Hepatocyte (in vitro differentiated cells): ENCODE data around the gene POLD3.
"Not testable (repeated sequence)": the region's sequence is repeated elsewhere in the genome, so short reads cannot be mapped to it uniquely, and the experiment has no call there.

Experiments used
- EZH2 ChIP-seq: fragments of 200-600 bp; sonication (generic); IDR thresholded peaks from 2 replicates; pipeline ENCODE4 v1.6.1; 2016; ENCODE audit warnings: antibody characterized with exemption, mild to moderate bottlenecking, borderline replicate concordance
- EZH2phosphoT487 ChIP-seq: fragments of 200-600 bp; sonication (generic); IDR thresholded peaks from one replicate; pipeline ENCODE4 v1.6.1; 2018; ENCODE audit warnings: antibody characterized with exemption, mild to moderate bottlenecking, low read depth, moderate library complexity; ENCODE audit not compliant: unreplicated experiment, severe bottlenecking
- TF ChIP-seq, protein P1 (sequence below): fragments of 200-600 bp; sonication (generic); IDR thresholded peaks from 2 replicates; pipeline ENCODE4 v1.5.1; 2016; ENCODE audit warnings: antibody characterized with exemption, mild to moderate bottlenecking; ENCODE audit not compliant: poor library complexity

- TF ChIP-seq, protein P1, sequence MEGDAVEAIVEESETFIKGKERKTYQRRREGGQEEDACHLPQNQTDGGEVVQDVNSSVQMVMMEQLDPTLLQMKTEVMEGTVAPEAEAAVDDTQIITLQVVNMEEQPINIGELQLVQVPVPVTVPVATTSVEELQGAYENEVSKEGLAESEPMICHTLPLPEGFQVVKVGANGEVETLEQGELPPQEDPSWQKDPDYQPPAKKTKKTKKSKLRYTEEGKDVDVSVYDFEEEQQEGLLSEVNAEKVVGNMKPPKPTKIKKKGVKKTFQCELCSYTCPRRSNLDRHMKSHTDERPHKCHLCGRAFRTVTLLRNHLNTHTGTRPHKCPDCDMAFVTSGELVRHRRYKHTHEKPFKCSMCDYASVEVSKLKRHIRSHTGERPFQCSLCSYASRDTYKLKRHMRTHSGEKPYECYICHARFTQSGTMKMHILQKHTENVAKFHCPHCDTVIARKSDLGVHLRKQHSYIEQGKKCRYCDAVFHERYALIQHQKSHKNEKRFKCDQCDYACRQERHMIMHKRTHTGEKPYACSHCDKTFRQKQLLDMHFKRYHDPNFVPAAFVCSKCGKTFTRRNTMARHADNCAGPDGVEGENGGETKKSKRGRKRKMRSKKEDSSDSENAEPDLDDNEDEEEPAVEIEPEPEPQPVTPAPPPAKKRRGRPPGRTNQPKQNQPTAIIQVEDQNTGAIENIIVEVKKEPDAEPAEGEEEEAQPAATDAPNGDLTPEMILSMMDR, result not testable (repeated sequence)
- not testable (repeated sequence) for TF ChIP-seq EZH2phosphoT487, EZH2
Observed at GRCh38 chr11:74659124-74659523, 66.7 kb downstream of the POLD3 start.
